Mucosa of descending colon (tissue), 3 donors: Measurements from ENCODE around the gene PLD6. TPM values are rescaled to one million over a fixed set of nuclear protein-coding genes. Genes with fewer than 3 reads are reported as not detected.
"Not testable (repeated sequence)": the region's sequence is repeated elsewhere in the genome, so short reads cannot be mapped to it uniquely, and the experiment has no call there.

Experiments
- ATAC-seq: fragments of 200-7000 bp; cut with Tn5 transposase; one replicate; pipeline ENCODE4 v1.9.1; 2020; ENCODE audit warnings: mild to moderate bottlenecking, moderate library complexity
- DNase-seq, 3 donors: peaks; one replicate each; pipeline ENCODE4 v3.0.0-alpha.2; 2020
- H3K36me3 ChIP-seq: fragments of 200-600 bp; one replicate; pipeline ENCODE4 v1.8.0; 2021; ENCODE audit warnings: low read depth, mild to moderate bottlenecking
- H3K4me1 ChIP-seq: fragments of 200-600 bp; one replicate; pipeline ENCODE4 v1.8.0; 2021; ENCODE audit warnings: low read depth, mild to moderate bottlenecking
- H3K4me3 ChIP-seq: fragments of 200-600 bp; one replicate; pipeline ENCODE4 v1.8.0; 2021; ENCODE audit warnings: mild to moderate bottlenecking
- H3K9me3 ChIP-seq: fragments of 200-600 bp; one replicate; pipeline ENCODE4 v1.8.0; 2021; ENCODE audit warnings: mild to moderate bottlenecking
- intact Hi-C, 2 donors: fragments of 100-400 bp; cut with DNase I in 1 of 2; cut with micrococcal nuclease in 1 of 2; formaldehyde crosslinking; loops; one replicate each; pipeline versions ENCODE4 v1.11.0 to v1.11.1; 2022; cut with DNase I, micrococcal nuclease
- total RNA-seq, 3 donors: library from RNA; stranded (reverse); fragmentation: NEBNext Ultra II Directional in 2 of 3; extraction: Animal tissue kit (Norgen Biotek cat#: 25700) in 2 of 3; gene quantifications; one replicate each; pipeline versions ENCODE4 v1.2.1 to v1.2.4, GENCODE V29; 2021 to 2023
- TF ChIP-seq, protein P1 (sequence below): fragments of 200-600 bp; IDR thresholded peaks from one replicate; pipeline ENCODE4 v1.8.0; 2022; ENCODE audit warnings: antibody characterized with exemption, mild to moderate bottlenecking
- donor health status: DM: no; HTN: no; CAD: no; lungs with moderate emphysema.
- donor health status: DM: no; HTN: no; CAD: no.
- donor health status: DM: no; HTN: yes; CAD: no.

PLD6 gene
- total RNA-seq, 3 donors from 2014 or later = 1.3 to 12.9 (median 2.0) TPM

DNA sequence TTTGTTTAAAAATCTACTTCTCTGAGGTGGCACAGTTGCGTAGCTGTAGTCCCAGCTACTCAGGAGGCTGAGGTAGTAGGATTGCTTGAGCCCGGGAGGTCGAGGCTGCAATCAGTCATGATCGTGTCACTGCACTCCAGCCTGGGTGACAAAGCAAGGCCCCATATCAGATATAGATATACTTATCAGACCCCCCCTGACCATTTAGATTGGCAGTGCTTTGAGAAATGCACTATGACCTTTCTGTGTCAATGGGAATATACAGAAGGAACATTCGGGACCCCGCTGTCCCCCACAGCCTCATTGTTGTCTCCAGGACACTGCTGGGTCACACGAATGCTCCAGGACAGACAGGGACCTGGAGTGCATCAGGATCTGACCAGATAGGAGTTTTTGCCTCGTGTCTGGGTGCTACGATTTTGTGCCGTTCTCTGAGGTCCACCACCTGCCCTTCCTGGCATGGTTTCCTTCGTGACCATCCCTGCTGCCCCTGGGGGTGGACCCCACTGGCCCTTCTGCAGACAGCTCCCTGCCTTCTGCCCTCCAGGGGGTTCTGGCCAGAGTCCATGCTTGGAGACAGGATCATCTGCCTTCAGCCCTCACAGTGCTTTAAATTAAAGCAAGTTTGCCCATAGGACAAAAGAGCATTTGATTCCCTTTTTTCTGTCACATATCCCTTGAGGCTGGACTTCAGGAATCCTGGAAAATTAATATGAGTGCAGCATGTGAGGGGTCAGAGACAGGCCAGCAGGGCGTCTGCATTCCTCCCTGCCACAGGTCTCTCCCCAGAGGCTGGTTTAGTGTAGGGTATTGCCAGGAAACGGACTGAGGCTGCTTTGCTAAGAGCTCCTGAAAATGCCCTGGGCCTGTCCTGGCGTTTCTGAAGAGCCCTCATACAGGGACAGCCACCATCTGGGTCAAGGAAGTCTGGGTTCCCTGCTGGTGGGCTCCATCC is 19.3 kb downstream of the PLD6 start:
- no peaks in the 10 kb centered on the region for H3K9me3 ChIP-seq
- peaks cover 3% of the 10 kb centered on the region for H3K4me1 ChIP-seq
- TF ChIP-seq, protein P1, sequence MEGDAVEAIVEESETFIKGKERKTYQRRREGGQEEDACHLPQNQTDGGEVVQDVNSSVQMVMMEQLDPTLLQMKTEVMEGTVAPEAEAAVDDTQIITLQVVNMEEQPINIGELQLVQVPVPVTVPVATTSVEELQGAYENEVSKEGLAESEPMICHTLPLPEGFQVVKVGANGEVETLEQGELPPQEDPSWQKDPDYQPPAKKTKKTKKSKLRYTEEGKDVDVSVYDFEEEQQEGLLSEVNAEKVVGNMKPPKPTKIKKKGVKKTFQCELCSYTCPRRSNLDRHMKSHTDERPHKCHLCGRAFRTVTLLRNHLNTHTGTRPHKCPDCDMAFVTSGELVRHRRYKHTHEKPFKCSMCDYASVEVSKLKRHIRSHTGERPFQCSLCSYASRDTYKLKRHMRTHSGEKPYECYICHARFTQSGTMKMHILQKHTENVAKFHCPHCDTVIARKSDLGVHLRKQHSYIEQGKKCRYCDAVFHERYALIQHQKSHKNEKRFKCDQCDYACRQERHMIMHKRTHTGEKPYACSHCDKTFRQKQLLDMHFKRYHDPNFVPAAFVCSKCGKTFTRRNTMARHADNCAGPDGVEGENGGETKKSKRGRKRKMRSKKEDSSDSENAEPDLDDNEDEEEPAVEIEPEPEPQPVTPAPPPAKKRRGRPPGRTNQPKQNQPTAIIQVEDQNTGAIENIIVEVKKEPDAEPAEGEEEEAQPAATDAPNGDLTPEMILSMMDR = no peak
- no peak overlapping the region for H3K4me3 ChIP-seq
- no peaks in the 10 kb centered on the region for H3K36me3 ChIP-seq
- DNase-seq = no peak
- intact Hi-C loops = no loop called here
- ATAC-seq = no peak

- DNase-seq (peak in 1 of 3 donors; percentile 35), ATAC-seq (peak; percentile 18)
- no peaks in the 10 kb centered on the region for H3K9me3 ChIP-seq
- TF ChIP-seq, protein P1 = no peak
- no peaks in the 10 kb centered on the region for H3K36me3 ChIP-seq
- intact Hi-C loops = no loop called here
- peaks cover 3% of the 10 kb centered on the region for H3K4me1 ChIP-seq
- H3K4me3 ChIP-seq = no peak overlapping the region
Observed at GRCh38 chr17:17186051-17186450, 20.1 kb downstream of the PLD6 start.

GRCh38 chr17:17184985-17185757 is 21.0 kb downstream of the PLD6 start:
- H3K36me3 ChIP-seq, DNase-seq, H3K9me3 ChIP-seq, H3K4me3 ChIP-seq, H3K4me1 ChIP-seq, intact Hi-C loops: not testable (repeated sequence)
- ATAC-seq = peak; percentile 16

DNA sequence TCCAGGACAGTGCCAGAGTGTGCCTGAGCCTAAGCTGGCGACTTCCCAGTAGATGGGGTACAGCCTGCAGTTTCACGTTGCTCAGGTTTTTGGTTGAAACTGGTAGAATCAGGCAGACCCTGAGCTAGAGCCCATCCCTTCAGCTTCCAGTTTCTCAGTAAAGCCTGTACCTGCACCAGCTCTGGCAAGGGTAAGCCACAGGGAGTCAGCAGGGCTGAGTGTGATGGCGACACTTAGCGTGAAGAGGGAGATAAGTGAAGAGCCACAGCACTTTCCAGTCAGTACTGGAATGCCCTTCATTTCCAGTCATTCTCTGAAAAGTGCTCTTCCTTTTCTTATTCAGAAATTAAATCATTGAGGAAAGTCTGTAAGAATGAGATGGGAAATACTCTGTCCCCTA is 22.4 kb downstream of the PLD6 start:
- H3K4me1 ChIP-seq = peaks cover 3% of the 10 kb centered on the region
- ATAC-seq (no peak), DNase-seq (no peak)
- H3K4me3 ChIP-seq = no peak overlapping the region
- H3K9me3 ChIP-seq = no peaks in the 10 kb centered on the region
- TF ChIP-seq, protein P1 = no peak
- no peaks in the 10 kb centered on the region for H3K36me3 ChIP-seq
- intact Hi-C loops = no loop called here

- Histone ChIP-seq H3K36me3 (no peaks in the 10 kb centered on the region), H3K4me3 (no peak overlapping the region), H3K4me1 (peaks cover 3% of the 10 kb centered on the region), H3K9me3 (no peaks in the 10 kb centered on the region)
- intact Hi-C loops = no loop called here
- no peak for DNase-seq
- TF ChIP-seq, protein P1 = no peak
- ATAC-seq = peak; percentile 4
Observed at GRCh38 chr17:17182598-17183136, 23.5 kb downstream of the PLD6 start.
